Measurements from ENCODE around the gene NAALADL2.

Gene NAALADL2

GRCh38 chr3:175535351-175535750 lies 676.2 kb downstream of the NAALADL2 start:
- TF ChIP-seq ZFX (IDR thresholded peaks at IDR 0.05) (no peak), CTCF (conservative IDR thresholded peaks at IDR 0.05) (no peak)

GRCh38 chr3:175546115-175546514 lies 687.0 kb downstream of the NAALADL2 start:
- H3K27ac ChIP-seq = no peak overlapping the region
- TF ChIP-seq CTCF (conservative IDR thresholded peaks at IDR 0.05) = no peak
- TF ChIP-seq ZFX (IDR thresholded peaks at IDR 0.05) = no peak

More at GRCh38 chr3:175535351-175535750, 676.2 kb downstream of the NAALADL2 start:
- no peak overlapping the region for H3K27ac ChIP-seq

GRCh38 chr3:175552929-175553328 lies 693.8 kb downstream of the NAALADL2 start:
- no peak overlapping the region for H3K27ac ChIP-seq
- TF ChIP-seq ZFX (IDR thresholded peaks at IDR 0.05) = no peak
- no peak for TF ChIP-seq CTCF (conservative IDR thresholded peaks at IDR 0.05)

- TF ChIP-seq CTCF (conservative IDR thresholded peaks at IDR 0.05) (no peak), ZFX (IDR thresholded peaks at IDR 0.05) (no peak)
- no peak overlapping the region for H3K27ac ChIP-seq
Observed at GRCh38 chr3:175554801-175555200, 695.7 kb downstream of the NAALADL2 start.

- TF ChIP-seq ZFX (IDR thresholded peaks at IDR 0.05) = no peak
- TF ChIP-seq CTCF (conservative IDR thresholded peaks at IDR 0.05) = no peak
- no peak overlapping the region; the same call in 1 of the 2 replicates for H3K27ac ChIP-seq
Observed at GRCh38 chr3:175558261-175558660, 699.1 kb downstream of the NAALADL2 start.

- H3K27ac ChIP-seq = no peak overlapping the region
- no peak for TF ChIP-seq CTCF (conservative IDR thresholded peaks at IDR 0.05)
- no peak for TF ChIP-seq ZFX (IDR thresholded peaks at IDR 0.05)
Observed at GRCh38 chr3:175564363-175564762, 705.2 kb downstream of the NAALADL2 start.

GRCh38 chr3:175571096-175571495 lies 712.0 kb downstream of the NAALADL2 start:
- no peak for TF ChIP-seq CTCF (conservative IDR thresholded peaks at IDR 0.05)
- TF ChIP-seq ZFX (IDR thresholded peaks at IDR 0.05) = no peak
- no peak overlapping the region for H3K27ac ChIP-seq
